ENCODE measurements around the gene VPS9D1. TPM values are rescaled to one million over a fixed set of nuclear protein-coding genes. Genes with fewer than 3 reads are reported as not detected.

VPS9D1 gene
- total and polyA plus RNA-seq, 11 donors: 7.3 to 20.2 (median 11.0) TPM

- intact Hi-C loops (cut with DNase I): loop anchor here in 9 of 10 donors (2.0 to 10.0 kb wide), 7 partner anchors 81 to 158 kb away; no protein-coding TSS in a partner anchor
These were observed 14.0 kb downstream of the VPS9D1 start for GRCh38 chr16:89706518-89707260.

GRCh38 chr16:89705006-89705405 lies 15.7 kb downstream of the VPS9D1 start:
- no peaks in the 10 kb centered on the region for H3K27me3 ChIP-seq
- TF ChIP-seq CTCF (IDR thresholded peaks at IDR 0.05) (no peak), POLR2A (IDR thresholded peaks at IDR 0.05) (no peak)
- intact Hi-C loops (cut with DNase I): loop anchor here in 7 of 10 donors (2.0 to 10.0 kb wide), 6 partner anchors 82 to 160 kb away; no protein-coding TSS in a partner anchor
- DNase-seq (peak in 1 of 5 donors; percentile 28), ATAC-seq (no peak)
- H3K9me3 ChIP-seq: no peaks in the 10 kb centered on the region
- H3K36me3 ChIP-seq: peaks cover 0 to 8% (median 0%) of the 10 kb centered on the region in 9 donors
- 65 to 71% (median 69%) methylated on average over 15 of the region's 15 CpGs for WGBS, 4 donors
- no peak overlapping the region for H3K4me3 ChIP-seq
- H3K4me1 ChIP-seq: peaks cover 6 to 27% (median 19%) of the 10 kb centered on the region in 12 donors
- H3K27ac ChIP-seq: no peak overlapping the region

More at GRCh38 chr16:89706518-89707260, 14.0 kb downstream of the VPS9D1 start:
- no peak overlapping the region for H3K4me3 ChIP-seq
- TF ChIP-seq CTCF (IDR thresholded peaks at IDR 0.05): no peak
- no peak for TF ChIP-seq POLR2A (IDR thresholded peaks at IDR 0.05)
- ATAC-seq (no peak), DNase-seq (peak in 1 of 5 donors; percentile 28)
- 70 to 79% (median 77%) methylated on average over 10 to 14 of the region's 14 CpGs for WGBS, 4 donors
- H3K27me3 ChIP-seq: no peaks in the 10 kb centered on the region
- H3K9me3 ChIP-seq: no peaks in the 10 kb centered on the region
- H3K36me3 ChIP-seq: peaks cover 0 to 8% (median 0%) of the 10 kb centered on the region in 9 donors
- H3K27ac ChIP-seq: no peak overlapping the region
- H3K4me1 ChIP-seq: peaks cover 0 to 16% (median 6%) of the 10 kb centered on the region in 12 donors

DNA sequence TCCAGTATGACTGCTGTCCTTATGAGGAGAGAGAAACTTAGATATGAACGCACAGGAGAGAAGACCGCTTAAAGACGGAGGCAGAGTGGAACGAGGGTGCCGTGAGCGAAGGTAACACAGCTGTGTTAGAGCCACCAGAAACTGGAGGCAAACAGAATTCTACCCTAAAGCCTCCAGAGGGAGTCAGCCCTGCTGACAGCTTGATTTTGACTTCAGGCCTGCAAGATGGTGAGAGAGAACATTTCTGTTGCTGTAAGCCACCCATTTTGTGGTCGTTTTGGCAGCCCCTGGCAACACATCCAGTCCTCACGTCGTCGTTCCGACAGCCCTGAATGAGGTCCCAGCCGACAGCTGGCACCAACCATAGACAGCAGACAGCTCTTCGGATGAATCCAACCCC lies 16.4 kb downstream of the VPS9D1 start:
- TF ChIP-seq POLR2A (IDR thresholded peaks at IDR 0.05) (no peak), CTCF (IDR thresholded peaks at IDR 0.05) (no peak)
- ATAC-seq (no peak), DNase-seq (peak in 1 of 5 donors; percentile 9)
- Histone ChIP-seq H3K36me3 (peaks cover 0 to 8% (median 0%) of the 10 kb centered on the region in 9 donors), H3K9me3 (no peaks in the 10 kb centered on the region), H3K27me3 (no peaks in the 10 kb centered on the region), H3K27ac (no peak overlapping the region), H3K4me1 (peaks cover 6 to 33% (median 24%) of the 10 kb centered on the region in 12 donors), H3K4me3 (no peak overlapping the region)
- intact Hi-C loops (cut with DNase I): loop anchor here in 6 of 10 donors (2.0 to 10.0 kb wide), 8 partner anchors 47 to 168 kb away; partner anchors contain the start of genes CHMP1A (in 1 of the 6), SPATA33 (in 1 of the 6) and TCF25 (in 1 of the 6)
- 74 to 78% (median 77%) methylated on average over 12 to 13 of the region's 13 CpGs for WGBS, 4 donors
